Activated T-helper 17 cell treated with anti-CD3 and anti-CD28 coated beads, Interleukin-2, amount 50 U/mL, for 72 hours (primary cell): Measurements from ENCODE around the gene MEA1. TPM values are rescaled to one million over a fixed set of nuclear protein-coding genes. Genes with fewer than 3 reads are reported as not detected.
"Not testable (repeated sequence)": the region's sequence is repeated elsewhere in the genome, so short reads cannot be mapped to it uniquely, and the experiment has no call there.

Experiments
- ATAC-seq: fragments of 150-1000 bp; cut with Tn5 transposase; replicated peaks from 2 replicates; pipeline ENCODE4 v1.10.0; 2021; ENCODE audit warnings: mild to moderate bottlenecking, moderate library complexity
- H3K27ac Mint-ChIP-seq: one replicate; pipeline ENCODE4 v1.8.0; 2022; ENCODE audit warnings: mixed read lengths
- H3K27me3 Mint-ChIP-seq: one replicate; pipeline ENCODE4 v1.8.0; 2022; ENCODE audit warnings: mixed read lengths
- H3K36me3 Mint-ChIP-seq: one replicate; pipeline ENCODE4 v1.8.0; 2022; ENCODE audit warnings: low read depth, mild to moderate bottlenecking, mixed read lengths
- H3K4me1 Mint-ChIP-seq: one replicate; pipeline ENCODE4 v1.8.0; 2022; ENCODE audit warnings: mixed read lengths
- H3K4me3 Mint-ChIP-seq: one replicate; pipeline ENCODE4 v1.8.0; 2022; ENCODE audit warnings: mild to moderate bottlenecking, mixed read lengths
- H3K9me3 Mint-ChIP-seq: one replicate; pipeline ENCODE4 v1.8.0; 2022; ENCODE audit warnings: mixed read lengths
- total RNA-seq, 2 donors: library from RNA; stranded (reverse); gene quantifications; one replicate each; pipeline ENCODE4 v1.2.3, GENCODE V29; 2022

The MEA1 gene
- total RNA-seq, 2 donors from 2014 or later = 75.7 to 93.8 TPM

- H3K4me3 Mint-ChIP-seq = no peak overlapping the region
- H3K27ac Mint-ChIP-seq = peak overlapping the region; percentile 48
- no peak for ATAC-seq
- H3K4me1 Mint-ChIP-seq = peaks cover 25% of the 10 kb centered on the region
- no peaks in the 10 kb centered on the region for H3K27me3 Mint-ChIP-seq
- H3K9me3 Mint-ChIP-seq = no peaks in the 10 kb centered on the region
- H3K36me3 Mint-ChIP-seq = peaks cover 94% of the 10 kb centered on the region
Observed at GRCh38 chr6:43009124-43009523, 4.6 kb downstream of the MEA1 start.

- no peaks in the 10 kb centered on the region for H3K9me3 Mint-ChIP-seq
- peaks cover 74% of the 10 kb centered on the region for H3K36me3 Mint-ChIP-seq
- no peaks in the 10 kb centered on the region for H3K27me3 Mint-ChIP-seq
- ATAC-seq = no peak
- H3K27ac Mint-ChIP-seq = no peak overlapping the region
- H3K4me3 Mint-ChIP-seq = no peak overlapping the region
- H3K4me1 Mint-ChIP-seq = peaks cover 12% of the 10 kb centered on the region
Observed at GRCh38 chr6:43007126-43007525, 6.6 kb downstream of the MEA1 start.

- Mint-ChIP-seq H3K27me3 (no peaks in the 10 kb centered on the region), H3K9me3 (no peaks in the 10 kb centered on the region), H3K4me3 (no peak overlapping the region), H3K36me3 (peaks cover 66% of the 10 kb centered on the region), H3K4me1 (peaks cover 4% of the 10 kb centered on the region), H3K27ac (no peak overlapping the region)
- no peak for ATAC-seq
Observed at GRCh38 chr6:43006251-43006650, 7.5 kb downstream of the MEA1 start.

- Mint-ChIP-seq H3K9me3 (no peaks in the 10 kb centered on the region), H3K4me1 (peaks cover 4% of the 10 kb centered on the region), H3K4me3 (no peak overlapping the region), H3K27ac (no peak overlapping the region), H3K36me3 (peaks cover 61% of the 10 kb centered on the region), H3K27me3 (no peaks in the 10 kb centered on the region)
- ATAC-seq = no peak
Observed at GRCh38 chr6:43005844-43006243, 7.9 kb downstream of the MEA1 start.

DNA sequence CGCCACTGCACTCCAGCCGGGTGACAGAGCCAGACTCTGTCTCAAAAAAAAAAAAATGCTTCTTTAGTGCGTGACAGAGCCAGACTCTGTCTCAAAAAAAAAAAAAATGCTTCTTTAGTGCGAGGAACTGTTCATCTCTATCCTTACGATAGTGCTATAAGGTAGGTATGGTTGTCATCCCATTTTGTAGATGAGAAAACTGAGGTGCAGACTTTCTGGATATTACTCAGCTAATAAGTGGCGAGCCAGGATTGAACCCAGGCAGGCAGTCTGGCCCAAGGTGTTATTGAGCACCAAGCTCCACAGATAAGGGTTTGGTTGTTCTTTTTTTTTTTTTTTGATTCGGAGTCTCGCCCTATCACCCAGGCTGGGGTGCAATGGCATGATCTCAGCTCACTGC, 11.9 kb downstream of the MEA1 start:
- no peaks in the 10 kb centered on the region for H3K9me3 Mint-ChIP-seq
- H3K27ac Mint-ChIP-seq = no peak overlapping the region
- H3K27me3 Mint-ChIP-seq = no peaks in the 10 kb centered on the region
- ATAC-seq = no peak
- no peak overlapping the region for H3K4me3 Mint-ChIP-seq
- H3K4me1 Mint-ChIP-seq = no peaks in the 10 kb centered on the region
- peaks cover 21% of the 10 kb centered on the region for H3K36me3 Mint-ChIP-seq

DNA sequence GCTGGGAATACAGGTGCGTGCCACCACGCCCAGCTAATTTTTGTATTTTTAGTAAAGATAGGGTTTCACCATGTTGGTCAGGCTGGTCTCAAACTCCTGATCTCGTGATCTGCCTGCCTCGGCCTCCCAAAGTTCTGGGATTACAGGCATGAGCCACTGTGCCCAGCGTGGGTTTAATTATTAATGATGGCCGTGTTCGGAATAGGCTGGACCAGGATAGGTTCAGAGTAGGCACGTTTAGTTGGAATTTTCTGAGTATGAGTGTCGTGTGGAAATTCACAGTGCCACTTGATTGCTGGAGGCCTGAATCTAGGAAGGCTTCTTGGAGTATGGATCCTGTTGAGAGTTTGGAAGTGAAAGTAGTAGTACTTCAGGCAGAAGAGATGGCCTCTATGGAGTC, 15.5 kb downstream of the MEA1 start:
- H3K27ac Mint-ChIP-seq, H3K4me3 Mint-ChIP-seq, H3K36me3 Mint-ChIP-seq, ATAC-seq, H3K27me3 Mint-ChIP-seq, H3K4me1 Mint-ChIP-seq, H3K9me3 Mint-ChIP-seq: not testable (repeated sequence)

GRCh38 chr6:42996513-42996912, 17.2 kb downstream of the MEA1 start:
- ATAC-seq = no peak
- Mint-ChIP-seq H3K4me3 (no peak overlapping the region), H3K9me3 (no peaks in the 10 kb centered on the region), H3K27ac (no peak overlapping the region), H3K36me3 (peaks cover 9% of the 10 kb centered on the region), H3K27me3 (no peaks in the 10 kb centered on the region), H3K4me1 (no peaks in the 10 kb centered on the region)

- H3K4me3 Mint-ChIP-seq = no peak overlapping the region
- ATAC-seq = no peak
- H3K4me1 Mint-ChIP-seq = peaks cover 4% of the 10 kb centered on the region
- peaks cover 33% of the 10 kb centered on the region for H3K36me3 Mint-ChIP-seq
- H3K9me3 Mint-ChIP-seq = no peaks in the 10 kb centered on the region
- peak overlapping the region; percentile 21 for H3K27ac Mint-ChIP-seq
- no peaks in the 10 kb centered on the region for H3K27me3 Mint-ChIP-seq
Observed at GRCh38 chr6:42993445-42993844, 20.3 kb downstream of the MEA1 start.

DNA sequence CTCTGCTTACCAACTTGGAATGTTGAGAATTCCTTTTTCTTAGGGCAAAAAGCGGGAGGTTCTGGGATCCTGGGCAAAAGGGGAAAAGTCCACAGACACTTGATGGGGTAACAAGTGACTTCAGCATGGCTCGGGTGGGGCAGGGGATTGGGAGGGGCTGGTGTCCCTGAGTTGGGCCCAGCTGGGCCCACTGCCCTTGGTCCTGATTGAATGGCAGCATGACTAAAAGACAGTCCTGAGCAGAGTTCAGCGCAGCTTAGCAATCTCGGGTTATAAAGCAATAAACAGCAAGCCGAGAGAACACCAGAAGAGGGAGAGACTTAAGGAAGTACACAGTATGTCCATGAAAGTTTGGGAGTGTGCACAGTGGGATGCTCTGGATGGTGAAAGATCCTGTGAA, 23.8 kb downstream of the MEA1 start:
- Mint-ChIP-seq H3K36me3 (peaks cover 38% of the 10 kb centered on the region), H3K9me3 (no peaks in the 10 kb centered on the region), H3K27me3 (no peaks in the 10 kb centered on the region), H3K4me1 (peaks cover 21% of the 10 kb centered on the region), H3K27ac (peak overlapping the region; percentile 52), H3K4me3 (no peak overlapping the region)
- no peak for ATAC-seq

DNA sequence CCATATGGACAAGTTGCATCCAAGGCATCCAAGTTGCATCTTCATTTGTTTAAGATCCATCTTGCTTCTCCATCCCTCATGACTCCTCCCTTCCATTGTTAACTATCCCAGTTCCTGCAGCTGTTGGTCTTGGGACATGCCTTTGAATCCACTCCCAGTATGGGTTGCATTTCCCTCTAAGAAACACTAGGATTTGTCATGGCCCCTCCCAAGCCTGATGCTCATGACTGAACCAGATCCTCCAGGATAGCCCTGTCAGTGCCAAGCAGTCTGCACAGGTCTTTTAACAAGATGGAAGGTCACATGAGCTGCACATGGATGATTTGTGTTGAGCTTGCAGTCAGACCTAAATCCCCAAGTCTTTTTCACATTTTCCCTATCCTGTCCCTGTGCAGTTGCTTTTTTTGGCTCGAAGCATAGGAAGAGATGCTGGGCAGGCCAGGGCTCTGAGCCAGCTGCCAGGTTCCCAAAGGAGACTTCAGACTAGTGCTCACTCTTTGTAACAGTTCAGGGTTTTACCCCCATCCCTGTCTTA, 25.2 kb downstream of the MEA1 start:
- Mint-ChIP-seq H3K4me1 (peaks cover 27% of the 10 kb centered on the region), H3K27ac (peak overlapping the region; percentile 49), H3K27me3 (no peaks in the 10 kb centered on the region), H3K9me3 (no peaks in the 10 kb centered on the region), H3K4me3 (no peak overlapping the region), H3K36me3 (peaks cover 34% of the 10 kb centered on the region)
- ATAC-seq = no peak

DNA sequence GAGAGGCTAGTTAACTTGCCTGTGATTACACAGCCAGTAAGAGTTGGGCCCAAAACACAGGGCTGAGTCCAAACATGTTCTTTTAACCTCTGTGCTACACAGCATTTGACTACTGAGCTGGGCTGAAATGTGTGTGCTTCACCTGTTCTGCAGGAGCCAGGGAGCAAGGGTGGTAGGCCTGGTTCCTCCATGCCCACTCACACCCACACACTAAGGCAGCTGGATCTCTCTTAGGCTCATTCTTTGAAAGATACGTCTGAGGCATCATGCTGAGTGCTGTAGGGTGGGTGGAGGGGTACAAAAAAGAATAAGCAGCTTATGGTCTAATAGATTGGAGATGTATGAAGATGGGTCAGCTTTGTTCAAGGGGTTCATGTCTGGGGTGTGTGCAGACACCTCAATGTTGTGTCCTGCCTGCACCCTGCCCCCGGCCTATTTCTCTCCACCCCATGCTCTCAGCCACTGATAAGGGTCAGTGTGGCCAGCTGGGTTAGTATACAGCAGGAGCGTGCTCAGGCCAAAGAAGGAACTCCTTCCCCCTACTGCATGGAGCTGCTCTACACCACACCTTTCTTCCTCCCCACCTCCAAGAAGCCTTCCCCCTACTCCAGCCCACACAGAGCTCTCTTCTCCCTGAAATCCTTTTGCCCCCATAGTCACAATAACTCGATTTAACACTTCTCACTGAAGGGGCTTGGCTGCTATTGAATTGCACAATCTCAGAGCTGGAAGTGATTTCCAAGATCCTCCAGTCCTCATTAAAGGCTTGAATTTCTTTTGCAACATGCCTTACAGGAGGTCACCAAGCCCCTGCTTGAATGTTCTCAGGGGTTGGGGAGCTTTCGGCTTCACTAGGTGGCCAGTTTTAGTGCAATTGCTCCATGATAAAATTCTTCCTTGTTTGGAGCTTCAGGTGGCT, 26.0 kb downstream of the MEA1 start:
- peaks cover 30% of the 10 kb centered on the region for H3K36me3 Mint-ChIP-seq
- no peaks in the 10 kb centered on the region for H3K9me3 Mint-ChIP-seq
- peak overlapping the region; percentile 91 for H3K4me3 Mint-ChIP-seq
- peaks cover 27% of the 10 kb centered on the region for H3K4me1 Mint-ChIP-seq
- H3K27me3 Mint-ChIP-seq = no peaks in the 10 kb centered on the region
- ATAC-seq = no peak
- peak overlapping the region; percentile 92 for H3K27ac Mint-ChIP-seq

DNA sequence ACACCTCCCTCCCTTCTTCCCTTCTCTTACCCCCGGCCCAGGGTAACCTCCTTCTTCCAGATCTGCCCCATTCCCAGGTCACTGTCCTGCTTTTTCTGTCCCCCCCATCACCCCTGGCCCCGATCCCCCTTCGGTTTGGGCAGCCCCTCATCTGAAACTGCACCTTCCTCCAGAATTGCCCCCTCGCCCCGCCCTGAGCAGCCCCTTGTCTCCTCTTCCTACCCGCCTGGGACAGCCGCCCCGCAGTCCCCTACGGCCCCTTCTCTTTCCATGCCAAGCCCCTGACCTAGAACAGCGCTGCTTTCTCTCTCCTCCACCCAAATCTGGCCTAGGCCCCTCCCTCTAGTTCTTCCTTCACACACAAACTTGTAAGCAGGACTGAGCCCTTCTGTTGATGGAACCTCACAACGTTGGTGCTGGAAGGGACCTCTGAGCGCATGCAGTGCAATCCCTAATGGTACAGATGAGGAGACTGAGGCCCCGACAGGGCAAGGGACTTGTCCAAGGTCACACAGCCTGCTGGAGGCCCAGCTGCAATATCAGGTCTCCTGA, 28.7 kb downstream of the MEA1 start:
- ATAC-seq = no peak
- H3K36me3 Mint-ChIP-seq = peaks cover 16% of the 10 kb centered on the region
- peak overlapping the region; percentile 91 for H3K4me3 Mint-ChIP-seq
- H3K4me1 Mint-ChIP-seq = peaks cover 34% of the 10 kb centered on the region
- H3K27me3 Mint-ChIP-seq = no peaks in the 10 kb centered on the region
- H3K9me3 Mint-ChIP-seq = no peaks in the 10 kb centered on the region
- peak overlapping the region; percentile 92 for H3K27ac Mint-ChIP-seq

GRCh38 chr6:42984001-42984923, 29.5 kb downstream of the MEA1 start, which contains the start of gene PPP2R5D:
Gene PPP2R5D (plus strand): TSS chr6:42984570. CDS start chr6:42984678, 108 bp downstream.
- Mint-ChIP-seq H3K27ac (peak within 1 kb of the TSS; percentile 92), H3K9me3 (no peaks in the 10 kb centered on the region), H3K4me3 (peak within 1 kb of the TSS; percentile 91), H3K36me3 (peaks cover 11% of the 10 kb centered on the region), H3K4me1 (peaks cover 39% of the 10 kb centered on the region), H3K27me3 (no peaks in the 10 kb centered on the region)
- peak; percentile 91 for ATAC-seq

GRCh38 chr6:42981836-42982235, 31.9 kb downstream of the MEA1 start:
- Mint-ChIP-seq H3K4me3 (peak overlapping the region; percentile 0), H3K9me3 (no peaks in the 10 kb centered on the region), H3K27ac (peak overlapping the region; percentile 21), H3K4me1 (peaks cover 36% of the 10 kb centered on the region), H3K27me3 (no peaks in the 10 kb centered on the region), H3K36me3 (peaks cover 23% of the 10 kb centered on the region)
- no peak for ATAC-seq
